KG1 (cell line): ENCODE results near the gene PRR30.

Experiments used
- DNase-seq: peaks from one replicate; lab custom pipeline; 2025; lab: John Stamatoyannopoulos, UW

The PRR30 gene

GRCh38 chr2:27097341-27097740 lies 41.9 kb downstream of the PRR30 start:
- DNase-seq = no peak

- DNase-seq = no peak
These were observed 42.4 kb downstream of the PRR30 start for GRCh38 chr2:27096748-27097297.

- no peak for DNase-seq
These were observed 43.2 kb downstream of the PRR30 start for GRCh38 chr2:27095745-27096651.

- no peak for DNase-seq
These were observed 43.8 kb downstream of the PRR30 start for GRCh38 chr2:27095427-27095744.

GRCh38 chr2:27094353-27094984 lies 44.7 kb downstream of the PRR30 start:
- DNase-seq = no peak

GRCh38 chr2:27093430-27094352 lies 45.5 kb downstream of the PRR30 start:
- no peak for DNase-seq

GRCh38 chr2:27092696-27093429 lies 46.3 kb downstream of the PRR30 start:
- no peak for DNase-seq

- no peak for DNase-seq
These were observed 47.2 kb downstream of the PRR30 start for GRCh38 chr2:27091746-27092695.

GRCh38 chr2:27089111-27089954 lies 49.9 kb downstream of the PRR30 start:
- no peak for DNase-seq

GRCh38 chr2:27088634-27089033 lies 50.6 kb downstream of the PRR30 start:
- no peak for DNase-seq

GRCh38 chr2:27087823-27088410 lies 51.3 kb downstream of the PRR30 start:
- DNase-seq = no peak
